22Rv1 (cell line): ENCODE data around the gene ITIH1.

ENCODE experiments used
- H3K27ac ChIP-seq: fragments of 450-650 bp; 2 replicates; pipeline ENCODE4 v1.5.1; 2017
- ZFX ChIP-seq: fragments of 450-650 bp; IDR thresholded peaks from 2 replicates; pipeline ENCODE4 v1.6.1; 2017; ENCODE audit warnings: antibody characterized with exemption, borderline replicate concordance
- TF ChIP-seq, protein P1 (sequence below): fragments of 450-650 bp; IDR thresholded peaks from 2 replicates; pipeline ENCODE4 v1.5.1; 2017; ENCODE audit warnings: mild to moderate bottlenecking

Gene ITIH1

GRCh38 chr3:52742418-52743041, 34.9 kb upstream of the ITIH1 start:
- no peak overlapping the region for H3K27ac ChIP-seq
- TF ChIP-seq ZFX: no peak
- TF ChIP-seq, protein P1, sequence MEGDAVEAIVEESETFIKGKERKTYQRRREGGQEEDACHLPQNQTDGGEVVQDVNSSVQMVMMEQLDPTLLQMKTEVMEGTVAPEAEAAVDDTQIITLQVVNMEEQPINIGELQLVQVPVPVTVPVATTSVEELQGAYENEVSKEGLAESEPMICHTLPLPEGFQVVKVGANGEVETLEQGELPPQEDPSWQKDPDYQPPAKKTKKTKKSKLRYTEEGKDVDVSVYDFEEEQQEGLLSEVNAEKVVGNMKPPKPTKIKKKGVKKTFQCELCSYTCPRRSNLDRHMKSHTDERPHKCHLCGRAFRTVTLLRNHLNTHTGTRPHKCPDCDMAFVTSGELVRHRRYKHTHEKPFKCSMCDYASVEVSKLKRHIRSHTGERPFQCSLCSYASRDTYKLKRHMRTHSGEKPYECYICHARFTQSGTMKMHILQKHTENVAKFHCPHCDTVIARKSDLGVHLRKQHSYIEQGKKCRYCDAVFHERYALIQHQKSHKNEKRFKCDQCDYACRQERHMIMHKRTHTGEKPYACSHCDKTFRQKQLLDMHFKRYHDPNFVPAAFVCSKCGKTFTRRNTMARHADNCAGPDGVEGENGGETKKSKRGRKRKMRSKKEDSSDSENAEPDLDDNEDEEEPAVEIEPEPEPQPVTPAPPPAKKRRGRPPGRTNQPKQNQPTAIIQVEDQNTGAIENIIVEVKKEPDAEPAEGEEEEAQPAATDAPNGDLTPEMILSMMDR: peak; percentile 71

DNA sequence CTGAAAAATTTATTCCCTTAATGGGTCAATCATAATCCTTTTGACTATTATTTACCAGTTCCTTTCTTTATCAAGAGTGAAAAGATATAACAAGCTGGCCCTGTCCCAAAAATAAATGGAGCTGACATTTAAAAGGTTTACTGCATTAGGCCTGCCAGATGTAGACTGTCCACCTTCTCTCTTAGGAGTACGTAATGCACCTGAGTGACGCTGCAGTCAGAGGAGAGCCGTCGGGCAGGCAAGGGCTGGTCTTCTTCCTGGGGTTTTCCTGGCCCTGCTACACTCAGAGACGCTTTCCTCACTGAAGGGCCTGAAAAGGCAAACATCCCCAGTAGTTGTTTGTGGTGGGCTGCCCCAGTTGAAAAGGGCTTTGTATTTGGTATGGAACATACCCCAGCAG, 34.2 kb upstream of the ITIH1 start:
- H3K27ac ChIP-seq: no peak overlapping the region
- TF ChIP-seq, protein P1: no peak
- TF ChIP-seq ZFX: no peak

DNA sequence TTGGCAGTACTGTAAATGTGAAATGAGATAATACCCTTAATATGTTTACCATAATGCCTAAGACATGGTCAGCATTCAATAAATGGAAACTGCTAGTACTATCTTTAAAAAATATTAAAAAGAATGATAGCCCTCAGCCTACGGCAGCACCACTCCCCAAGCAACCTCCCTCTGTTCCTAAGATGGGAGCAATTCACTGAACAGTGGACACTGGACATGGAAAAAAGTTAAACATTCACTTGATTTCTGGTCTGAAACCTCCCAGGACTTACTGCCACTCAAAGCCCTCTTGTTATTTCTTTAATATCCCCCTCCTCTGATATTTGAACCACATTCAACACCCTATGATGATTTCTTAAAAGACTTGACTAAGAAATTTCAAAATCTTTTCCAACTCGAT, 33.7 kb upstream of the ITIH1 start:
- no peak overlapping the region for H3K27ac ChIP-seq
- TF ChIP-seq, protein P1: no peak
- TF ChIP-seq ZFX: no peak

DNA sequence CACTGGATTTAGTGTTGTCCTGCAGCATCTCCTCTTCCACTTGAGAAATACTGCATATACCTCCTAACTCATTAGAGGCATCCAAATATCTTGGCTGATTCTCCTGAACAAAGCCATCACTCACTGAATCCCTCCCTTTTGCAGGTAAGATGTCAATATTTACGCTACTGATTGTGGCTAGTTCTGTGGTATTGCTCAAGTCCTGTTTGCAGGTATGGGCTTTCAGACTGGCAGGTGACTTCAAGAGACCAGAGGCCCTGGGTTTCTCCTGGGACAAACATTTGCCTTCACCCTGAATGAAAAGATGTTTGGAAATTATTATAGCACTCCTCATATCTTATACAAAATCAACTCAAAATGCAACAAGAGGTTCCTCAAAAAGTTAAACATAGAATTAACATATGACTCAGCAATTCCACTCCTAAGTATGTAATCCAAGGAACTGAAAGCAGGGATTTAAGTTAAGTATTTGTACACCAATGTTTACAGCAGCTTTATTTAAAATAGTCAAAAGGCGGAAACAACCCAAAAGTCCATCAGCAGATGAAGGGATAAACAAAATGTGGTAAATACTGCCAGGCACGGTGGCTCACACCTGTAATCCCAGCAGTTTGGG, 25.2 kb upstream of the ITIH1 start:
- no peak for TF ChIP-seq ZFX
- no peak overlapping the region for H3K27ac ChIP-seq

DNA sequence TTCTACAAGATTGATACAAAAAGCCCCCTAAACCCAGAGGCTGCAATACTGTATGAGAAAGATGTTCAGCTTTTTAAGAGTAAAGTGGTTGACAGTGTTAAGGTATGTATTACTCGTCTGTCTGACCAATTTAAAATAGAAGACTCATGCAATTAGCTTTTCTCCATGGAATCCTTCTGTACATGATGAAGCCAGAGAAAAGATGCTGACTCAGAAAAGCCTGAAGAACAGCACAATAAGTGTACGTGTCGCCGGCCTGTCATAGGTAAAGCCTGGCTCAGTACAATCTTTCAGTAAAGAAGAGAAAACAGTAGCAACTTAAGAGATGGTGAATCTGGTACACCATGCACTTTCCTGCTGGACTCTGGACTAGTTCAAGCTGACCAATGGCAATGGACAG, 23.0 kb upstream of the ITIH1 start:
- TF ChIP-seq, protein P1: no peak
- TF ChIP-seq ZFX: no peak
- no peak overlapping the region for H3K27ac ChIP-seq

DNA sequence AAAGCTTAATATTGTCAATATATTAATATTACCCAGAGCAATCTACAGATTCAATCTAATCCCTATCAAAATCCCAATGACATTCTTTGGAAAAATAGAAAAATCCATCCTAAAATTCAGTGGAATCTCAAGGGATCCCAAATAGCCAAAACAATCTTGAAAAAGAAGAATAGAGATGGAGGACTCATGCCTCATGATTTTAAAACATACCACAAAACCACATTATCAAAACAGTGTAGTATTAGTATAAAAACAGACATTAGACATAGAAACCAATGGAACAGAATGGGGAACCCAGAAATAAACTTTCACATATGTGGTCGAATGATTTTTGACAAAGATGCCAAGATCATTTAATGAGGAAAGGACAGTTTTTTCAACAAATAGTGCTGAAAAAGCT, 21.3 kb upstream of the ITIH1 start:
- no peak for TF ChIP-seq ZFX
- TF ChIP-seq, protein P1: no peak
- no peak overlapping the region for H3K27ac ChIP-seq

GRCh38 chr3:52763466-52763865, 13.9 kb upstream of the ITIH1 start:
- H3K27ac ChIP-seq: no peak overlapping the region
- TF ChIP-seq ZFX: no peak
- TF ChIP-seq, protein P1: no peak

DNA sequence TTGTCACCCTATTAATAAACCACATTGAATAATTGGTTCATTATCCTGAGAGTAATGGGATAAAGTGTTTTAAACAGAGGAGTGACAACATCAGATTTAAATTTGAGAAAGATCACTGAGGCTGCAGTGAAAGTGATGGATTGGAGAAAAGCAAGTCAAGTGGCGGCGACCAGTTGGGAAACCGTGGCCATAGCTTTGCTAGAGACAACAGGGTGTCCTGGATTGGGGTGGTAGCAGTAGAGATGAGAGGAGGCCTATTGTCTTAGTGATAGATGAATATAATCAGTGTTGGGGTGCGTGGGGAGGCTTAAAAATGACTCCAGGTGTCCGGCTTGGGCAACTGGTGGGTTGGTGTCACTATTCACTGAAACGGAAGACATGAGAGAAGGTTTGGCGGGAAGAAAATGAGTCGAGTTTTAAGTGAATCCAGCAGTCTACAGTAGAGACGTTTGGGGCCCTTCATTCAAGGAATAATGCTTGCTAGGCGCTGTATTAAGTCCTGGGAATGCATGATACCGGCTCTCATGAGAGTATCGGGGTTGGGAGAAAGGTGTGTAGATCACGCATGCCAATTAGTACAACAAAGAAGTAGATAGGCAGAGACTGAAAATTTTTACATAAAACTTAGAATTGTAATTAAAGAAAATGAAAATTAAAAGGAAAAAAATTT, 7.5 kb upstream of the ITIH1 start:
- peak overlapping the region; percentile 91 for H3K27ac ChIP-seq
- no peak for TF ChIP-seq ZFX
- TF ChIP-seq, protein P1: no peak
